Activated CD4-positive, alpha-beta T cell treated with anti-CD3 and anti-CD28 coated beads for 24 hours (primary cell): ENCODE measurements around the gene DOCK3.

Source experiments
- DNase-seq, 2 donors: peaks; one replicate each; pipeline ENCODE4 v3.0.0-alpha.2; 2020; ENCODE audit warnings: low read depth in 2 of 2

The DOCK3 gene

GRCh38 chr3:51401735-51402134 lies 727.0 kb downstream of the DOCK3 start:
- DNase-seq: no peak

DNA sequence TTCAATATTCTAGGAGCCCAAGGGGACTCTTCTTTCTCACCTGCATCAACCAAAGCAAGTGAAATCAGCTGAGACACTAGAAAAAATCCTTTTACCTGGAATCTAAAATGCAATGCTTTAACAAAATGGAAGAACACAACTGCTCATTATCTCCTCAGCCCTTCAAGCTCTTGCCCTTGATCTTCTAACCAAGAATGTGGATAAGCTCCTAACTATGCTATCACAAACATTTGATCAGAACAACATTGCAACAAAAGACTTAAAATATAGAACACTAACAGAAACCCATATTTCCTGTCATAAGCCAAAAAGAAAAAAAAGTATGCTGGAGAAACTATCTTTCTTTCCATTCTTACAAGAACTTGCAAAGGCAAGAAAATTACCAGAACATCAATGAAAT lies 728.9 kb downstream of the DOCK3 start:
- no peak for DNase-seq

- no peak for DNase-seq
Measured at GRCh38 chr3:51408021-51408420, 733.3 kb downstream of the DOCK3 start.

- DNase-seq: no peak
Measured at GRCh38 chr3:51408813-51409212, 734.1 kb downstream of the DOCK3 start.

DNA sequence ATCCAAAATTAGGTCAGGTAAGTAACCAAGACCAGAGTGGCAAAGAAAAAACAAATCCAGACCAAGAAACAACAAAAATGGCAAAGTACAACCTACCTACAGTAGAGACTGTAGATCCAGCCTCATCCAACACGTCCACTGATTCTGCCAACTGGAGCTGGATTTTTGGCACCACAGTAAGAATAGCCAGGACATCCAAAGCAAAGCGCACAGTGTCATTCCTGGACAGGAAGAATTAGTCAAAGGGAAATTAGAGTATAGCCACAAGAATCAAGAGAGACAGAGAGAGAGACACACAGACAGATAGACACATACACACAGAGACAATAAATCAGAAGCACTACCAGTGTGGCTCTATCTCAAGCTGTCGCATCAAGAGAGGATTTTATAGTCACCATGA lies 747.5 kb downstream of the DOCK3 start:
- no peak for DNase-seq

- DNase-seq: no peak
Measured at GRCh38 chr3:51426921-51427320, 752.2 kb downstream of the DOCK3 start.

- no peak for DNase-seq
Measured at GRCh38 chr3:51429138-51429537, 754.4 kb downstream of the DOCK3 start.
